AG09319 (cell line): Measurements from ENCODE around the gene CALR3.
"Not testable (repeated sequence)": the region's sequence is repeated elsewhere in the genome, so short reads cannot be mapped to it uniquely, and the experiment has no call there.

ENCODE experiments used
- DNase-seq: peaks from one replicate; pipeline ENCODE4 v3.0.0-alpha.2; 2010; ENCODE audit warnings: low read depth; ENCODE audit errors: extremely low read depth
- TF ChIP-seq, protein P1 (sequence below): IDR thresholded peaks from 2 replicates; pipeline ENCODE4 v1.5.1; 2011; ENCODE audit warnings: low read depth, mild to moderate bottlenecking, inconsistent platforms, low read length, moderate library complexity

The CALR3 gene

DNA sequence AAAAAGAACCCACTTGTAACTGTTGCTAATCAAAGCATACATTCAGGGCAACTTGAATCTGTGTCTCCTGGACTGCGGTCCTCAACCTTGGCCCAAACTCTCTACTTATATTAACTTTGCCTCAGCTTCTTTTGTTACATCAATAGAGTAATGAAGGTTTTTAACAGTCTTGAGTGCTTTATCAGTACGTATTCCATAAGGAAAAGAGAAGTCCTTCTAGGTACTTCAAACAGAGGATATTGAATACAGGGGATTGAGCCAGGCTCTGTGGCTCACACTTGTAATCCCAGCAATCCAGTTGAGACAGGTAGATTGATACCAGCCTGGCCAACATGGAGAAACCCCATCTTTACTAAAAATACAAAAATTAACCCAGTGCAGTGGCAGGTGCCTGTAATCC, 23.0 kb downstream of the CALR3 start:
- no peak for DNase-seq
- TF ChIP-seq, protein P1, sequence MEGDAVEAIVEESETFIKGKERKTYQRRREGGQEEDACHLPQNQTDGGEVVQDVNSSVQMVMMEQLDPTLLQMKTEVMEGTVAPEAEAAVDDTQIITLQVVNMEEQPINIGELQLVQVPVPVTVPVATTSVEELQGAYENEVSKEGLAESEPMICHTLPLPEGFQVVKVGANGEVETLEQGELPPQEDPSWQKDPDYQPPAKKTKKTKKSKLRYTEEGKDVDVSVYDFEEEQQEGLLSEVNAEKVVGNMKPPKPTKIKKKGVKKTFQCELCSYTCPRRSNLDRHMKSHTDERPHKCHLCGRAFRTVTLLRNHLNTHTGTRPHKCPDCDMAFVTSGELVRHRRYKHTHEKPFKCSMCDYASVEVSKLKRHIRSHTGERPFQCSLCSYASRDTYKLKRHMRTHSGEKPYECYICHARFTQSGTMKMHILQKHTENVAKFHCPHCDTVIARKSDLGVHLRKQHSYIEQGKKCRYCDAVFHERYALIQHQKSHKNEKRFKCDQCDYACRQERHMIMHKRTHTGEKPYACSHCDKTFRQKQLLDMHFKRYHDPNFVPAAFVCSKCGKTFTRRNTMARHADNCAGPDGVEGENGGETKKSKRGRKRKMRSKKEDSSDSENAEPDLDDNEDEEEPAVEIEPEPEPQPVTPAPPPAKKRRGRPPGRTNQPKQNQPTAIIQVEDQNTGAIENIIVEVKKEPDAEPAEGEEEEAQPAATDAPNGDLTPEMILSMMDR: no peak

DNA sequence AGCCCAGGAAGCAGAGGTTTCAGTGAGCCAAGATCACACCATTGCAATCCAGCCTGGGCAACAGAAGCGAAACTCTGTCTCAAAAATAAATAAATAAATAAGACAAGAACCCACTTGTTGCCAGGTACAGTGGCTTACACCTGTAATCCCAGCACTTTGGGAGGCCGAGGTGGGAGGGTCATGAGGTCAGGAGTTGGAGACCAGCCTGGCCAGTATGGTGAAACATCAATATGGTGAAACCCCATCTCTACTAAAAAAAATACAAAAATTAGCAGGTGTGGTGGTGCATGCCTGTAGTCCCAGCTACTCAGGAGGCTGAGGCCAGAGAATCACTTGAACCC, 23.4 kb downstream of the CALR3 start:
- not testable (repeated sequence) for DNase-seq

DNA sequence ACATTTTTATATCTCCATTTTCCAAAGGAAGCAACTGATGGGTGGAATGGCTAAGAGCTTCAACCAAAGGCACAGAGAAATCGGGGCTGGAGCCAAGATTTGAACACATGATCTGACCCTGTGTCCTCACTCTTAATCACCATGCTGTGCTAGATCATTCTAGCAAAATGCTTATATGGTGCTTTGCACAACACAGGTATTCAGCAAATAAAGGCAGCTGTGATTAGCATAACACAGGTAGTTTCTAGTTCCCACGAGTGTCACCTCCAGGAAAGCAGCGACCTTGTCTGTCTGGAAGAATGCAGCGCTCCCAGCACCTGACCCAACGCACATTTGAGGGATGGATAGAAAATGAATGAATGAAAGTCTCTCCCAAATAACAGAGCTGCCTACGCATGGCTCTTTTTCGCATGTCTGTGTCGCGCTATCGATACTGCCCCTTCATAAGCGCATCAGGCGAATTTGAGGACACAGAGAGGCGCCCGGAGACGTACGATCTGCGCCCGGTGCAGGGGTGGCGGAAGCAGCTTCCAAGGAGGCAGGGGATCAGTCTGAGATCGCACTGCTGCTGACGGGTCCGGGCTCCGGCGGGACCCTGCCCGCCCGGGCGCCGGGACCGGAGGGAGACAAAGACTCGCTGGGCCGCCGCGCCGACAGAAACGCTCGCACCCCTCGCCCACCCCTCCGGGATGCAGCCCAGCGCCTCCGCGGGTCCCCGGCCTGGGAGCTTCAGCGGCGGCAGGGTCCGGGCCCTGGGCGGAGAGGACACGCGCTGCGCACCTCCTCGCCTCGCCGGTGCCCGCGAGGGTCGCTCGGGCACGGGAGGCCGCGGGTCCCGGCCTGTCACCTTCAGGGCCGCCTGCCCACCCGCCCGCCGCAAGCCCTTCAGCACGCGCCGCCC, 24.8 kb downstream of the CALR3 start:
- no peak for DNase-seq
- TF ChIP-seq, protein P1: no peak

DNA sequence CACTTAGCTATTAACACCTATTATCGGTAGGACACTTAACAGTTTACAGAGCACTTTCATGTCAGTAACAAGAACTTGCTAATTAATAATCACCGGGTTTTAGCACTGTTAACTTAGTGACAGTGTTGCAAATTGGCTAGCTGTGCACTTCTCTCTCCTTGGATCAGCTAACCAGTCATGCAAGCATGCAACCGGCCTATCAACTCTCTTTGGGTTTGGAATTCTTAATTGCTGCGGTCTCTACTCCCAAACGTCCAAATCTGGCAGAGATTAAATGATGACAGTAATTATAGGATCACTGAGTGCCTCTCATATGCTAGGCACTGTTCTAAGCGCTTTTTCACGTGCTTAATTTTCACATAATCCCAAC, 25.4 kb downstream of the CALR3 start:
- no peak for DNase-seq
- TF ChIP-seq, protein P1: no peak

GRCh38 chr19:16467581-16467980, 28.4 kb downstream of the CALR3 start:
- no peak for DNase-seq
- TF ChIP-seq, protein P1: no peak

GRCh38 chr19:16466802-16467427, 29.1 kb downstream of the CALR3 start:
- not testable (repeated sequence) for DNase-seq

- TF ChIP-seq, protein P1: no peak
- no peak for DNase-seq
Observed at GRCh38 chr19:16465239-16465638, 30.7 kb downstream of the CALR3 start.

DNA sequence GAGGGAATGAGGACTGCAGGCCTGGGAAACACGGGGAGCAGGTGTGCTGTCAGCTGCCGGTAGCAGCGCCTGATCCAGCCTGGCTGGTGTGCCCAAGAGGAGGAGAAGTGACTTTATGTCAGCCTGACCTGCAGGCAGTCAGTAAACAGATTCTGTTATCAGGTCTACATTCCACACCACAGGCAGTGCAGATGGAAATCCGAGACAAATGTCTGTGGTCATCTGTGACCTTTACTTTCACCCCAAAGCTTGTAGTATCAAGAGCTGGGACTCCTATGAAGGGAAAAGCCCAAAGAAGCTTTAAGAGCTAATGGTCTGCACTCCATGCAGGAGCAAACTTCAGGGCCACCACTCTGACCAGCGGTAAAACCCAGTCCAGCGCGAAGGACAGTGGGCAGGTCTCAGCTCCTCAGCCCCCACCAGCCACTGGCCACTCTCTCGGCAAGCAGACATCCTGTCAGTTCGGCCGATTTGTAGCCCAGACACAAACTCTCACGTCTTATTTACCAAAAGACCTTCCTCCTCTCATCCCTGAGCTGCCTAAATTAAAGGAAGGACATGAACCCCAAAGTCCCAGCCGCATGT, 31.9 kb downstream of the CALR3 start:
- TF ChIP-seq, protein P1: no peak
- no peak for DNase-seq
